GM19467 (cell line): ENCODE results near the gene LILRA5.
"Not testable (repeated sequence)": the region's sequence is repeated elsewhere in the genome, so short reads cannot be mapped to it uniquely, and the experiment has no call there.

Source experiments
- ATAC-seq: cut with Tn5 transposase; IDR thresholded peaks from one replicate; pipeline ENCODE4 v1.9.1; 2021; ENCODE audit warnings: mild to moderate bottlenecking, moderate library complexity; ENCODE audit not compliant: unreplicated experiment

The LILRA5 gene

GRCh38 chr19:54335164-54335563 lies 22.2 kb upstream of the LILRA5 start:
- no peak for ATAC-seq

DNA sequence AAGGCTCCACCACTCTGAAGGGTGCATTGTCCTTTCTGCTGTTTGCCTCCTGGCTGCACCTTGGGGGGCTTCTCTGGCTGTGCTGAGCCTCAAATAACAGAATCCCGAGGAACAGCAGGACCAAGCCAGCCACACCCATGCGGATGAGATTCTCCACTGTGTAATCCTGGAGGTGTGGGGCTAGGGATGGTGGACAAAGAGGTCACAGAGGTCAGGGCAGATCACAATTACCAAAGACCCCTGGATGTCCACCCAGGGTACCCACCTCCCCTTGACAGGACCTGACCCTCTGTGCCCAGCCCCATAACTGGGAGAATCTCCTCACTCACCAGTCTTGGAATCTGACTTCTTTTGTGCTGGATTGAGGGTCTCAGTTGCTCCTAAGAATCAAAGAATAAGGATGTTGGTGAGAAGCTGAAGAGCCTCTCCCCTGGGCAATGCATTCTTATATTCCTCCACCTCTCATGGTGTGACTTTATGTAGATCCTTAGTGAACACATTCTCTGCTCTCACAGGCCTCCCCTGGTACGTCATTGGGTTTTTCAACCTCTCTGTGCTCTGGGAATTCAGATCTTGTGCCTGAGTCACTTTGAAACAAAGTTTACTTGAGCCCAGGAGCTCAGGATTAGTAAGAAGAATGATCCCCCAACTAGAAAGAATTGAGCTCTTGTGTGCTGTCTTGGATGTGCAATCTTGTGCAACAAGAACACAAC lies 20.8 kb upstream of the LILRA5 start:
- no peak for ATAC-seq

DNA sequence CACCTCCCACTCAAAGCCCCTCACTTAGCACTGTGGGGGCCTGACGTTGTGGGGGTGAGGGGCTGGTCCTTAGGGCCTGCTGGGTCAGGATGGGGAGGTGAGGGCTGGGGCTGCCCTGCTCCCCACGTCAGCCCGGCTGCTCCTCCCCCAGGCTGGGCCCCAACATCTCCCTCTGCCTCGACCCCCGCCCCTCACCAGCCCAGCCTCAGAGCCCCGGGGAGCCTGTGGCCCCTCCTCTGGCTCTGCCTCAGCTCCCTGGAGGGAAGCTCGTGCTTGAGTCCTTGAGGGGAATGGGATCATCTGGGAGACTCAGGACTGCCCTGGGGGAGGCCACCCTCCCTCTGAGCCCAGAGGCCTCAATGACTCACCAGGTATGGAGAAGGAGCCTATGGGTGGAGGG lies 19.2 kb upstream of the LILRA5 start:
- ATAC-seq, result no peak

DNA sequence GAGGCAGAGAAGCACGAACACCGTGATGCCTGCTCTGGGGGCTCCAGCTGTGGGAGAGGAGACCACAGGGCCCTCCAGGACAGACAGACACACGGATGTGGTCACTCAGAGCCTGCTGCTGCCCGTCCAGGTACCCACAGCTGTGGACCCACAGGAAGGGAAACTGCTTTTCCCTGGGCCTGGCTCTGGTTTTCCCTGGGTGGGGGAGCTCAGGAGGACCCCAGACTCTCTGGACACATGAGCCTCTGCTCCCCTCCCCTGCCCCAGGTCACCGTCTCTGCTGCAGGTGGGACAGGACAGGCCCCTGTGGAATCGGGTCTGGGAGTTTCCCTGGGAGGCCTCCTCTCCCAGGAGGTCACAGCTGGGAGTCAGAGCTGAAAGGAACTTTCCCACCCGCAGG lies 18.7 kb upstream of the LILRA5 start:
- ATAC-seq, result no peak

- ATAC-seq, result no peak
Observed at GRCh38 chr19:54329476-54330165, 16.7 kb upstream of the LILRA5 start.

DNA sequence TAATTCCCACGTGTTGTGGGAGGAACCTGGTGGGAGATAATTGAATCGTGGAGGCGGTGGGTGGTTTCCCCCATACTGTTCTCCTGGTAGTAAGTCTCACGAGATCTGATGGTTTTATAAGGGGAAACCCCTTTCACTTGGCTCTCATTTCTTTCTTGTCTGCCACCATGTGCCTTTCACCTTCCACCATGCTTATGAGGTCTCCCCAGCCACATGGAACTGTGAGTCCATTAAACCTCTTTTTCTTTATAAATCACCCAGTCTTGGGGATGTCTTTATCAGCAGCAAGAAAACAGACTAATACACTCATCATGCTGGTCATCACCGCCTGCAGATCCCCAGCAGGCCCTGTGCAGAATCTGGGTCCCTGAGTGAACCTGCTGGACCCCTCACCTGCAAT lies 15.8 kb upstream of the LILRA5 start:
- not testable (repeated sequence) for ATAC-seq

DNA sequence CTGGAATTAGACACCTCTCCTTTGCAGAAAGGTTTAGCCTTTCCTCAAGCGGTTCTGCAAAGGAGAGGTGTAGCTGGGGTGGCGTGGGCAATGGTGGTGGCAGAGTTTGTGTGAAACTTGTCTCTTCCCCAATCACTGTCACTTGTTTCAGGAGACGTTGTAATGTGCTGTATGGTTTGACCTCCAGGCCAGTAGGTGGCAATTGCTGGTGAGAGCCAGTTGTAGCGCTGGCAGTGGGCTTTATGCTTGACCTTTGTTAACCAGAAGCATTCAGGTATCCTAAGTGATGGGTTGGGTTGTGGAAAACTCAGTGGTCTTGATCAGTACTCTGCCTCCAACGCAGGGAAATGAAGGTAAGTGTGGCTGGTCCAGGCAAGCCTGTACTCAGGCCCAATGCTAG lies 12.7 kb upstream of the LILRA5 start:
- no peak for ATAC-seq

DNA sequence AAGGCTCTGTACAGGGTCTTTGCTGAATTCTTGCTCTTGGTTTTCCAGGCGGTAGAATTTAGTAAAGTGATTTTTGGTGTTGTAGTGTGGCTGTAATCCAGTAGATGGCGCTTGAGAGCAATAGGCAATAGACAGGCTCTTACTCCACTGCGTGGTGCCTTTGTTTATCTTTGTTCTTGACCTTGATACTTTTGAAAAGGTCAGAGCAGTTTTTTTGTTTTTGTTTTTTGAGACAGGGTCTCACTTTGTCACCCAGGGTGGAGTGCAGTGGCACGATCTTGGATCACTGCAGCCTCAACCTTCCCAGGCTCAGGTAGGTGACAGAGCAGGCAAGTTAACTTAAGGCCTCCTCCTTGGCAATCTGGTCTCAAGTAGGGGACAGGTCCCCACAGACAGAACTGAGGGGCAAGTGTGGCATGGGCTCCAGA lies 12.2 kb upstream of the LILRA5 start:
- ATAC-seq, result no peak

DNA sequence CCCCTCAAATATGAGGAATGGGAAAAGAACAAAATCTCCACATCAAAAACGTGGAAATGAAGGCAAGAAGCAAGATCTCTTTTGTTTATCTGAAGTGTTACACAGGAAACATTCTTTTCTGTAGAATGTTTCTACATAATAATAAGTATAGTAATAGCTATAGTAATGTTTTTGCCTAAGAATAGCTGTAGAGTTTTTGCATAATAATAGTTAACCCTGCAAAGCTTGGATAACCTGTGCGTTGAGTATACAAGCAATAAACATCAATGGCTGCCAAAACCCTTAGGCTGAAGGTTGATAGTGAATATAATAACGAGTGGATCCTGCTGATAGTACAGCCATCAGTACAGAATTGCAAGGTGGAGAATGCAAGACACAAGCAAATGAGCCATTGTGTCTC lies 11.1 kb upstream of the LILRA5 start:
- no peak for ATAC-seq

GRCh38 chr19:54322934-54323333 lies 10.0 kb upstream of the LILRA5 start:
- ATAC-seq, result not testable (repeated sequence)

GRCh38 chr19:54322295-54322694 lies 9.3 kb upstream of the LILRA5 start:
- ATAC-seq, result not testable (repeated sequence)

DNA sequence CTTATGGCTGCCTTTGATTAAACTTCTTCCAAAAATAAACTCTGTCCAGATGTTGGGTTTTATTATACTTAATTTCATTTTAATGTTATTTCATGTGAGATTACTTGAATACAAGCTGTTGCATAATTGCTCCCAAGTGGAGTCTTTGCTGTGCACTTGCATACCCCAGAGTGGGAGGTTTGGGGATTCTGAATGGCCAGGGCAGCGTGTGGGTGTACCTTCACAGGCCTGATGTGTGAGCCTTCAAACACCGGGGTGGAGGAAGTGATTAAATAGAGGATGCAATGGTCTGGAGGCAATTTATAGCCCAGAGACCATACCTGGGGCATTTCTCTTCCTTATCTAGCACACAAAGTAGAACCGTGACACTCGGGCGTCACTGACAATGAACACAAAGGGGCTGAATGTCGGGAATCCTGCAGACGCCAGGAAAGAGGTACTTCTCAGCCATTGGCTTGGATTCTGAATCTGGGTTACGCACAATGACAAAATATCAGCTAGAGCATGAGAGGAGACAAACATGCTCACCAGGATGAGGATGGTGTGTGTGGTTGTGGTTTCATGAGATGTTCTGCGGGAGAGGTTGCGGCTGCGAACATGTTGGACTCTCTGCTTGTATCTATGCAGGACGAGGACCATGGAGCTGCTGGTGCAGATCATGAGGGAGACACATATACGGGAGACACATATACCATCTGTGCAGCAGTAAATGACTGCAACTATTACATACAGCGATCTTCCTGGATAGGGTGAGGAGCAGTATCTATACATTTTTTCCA lies 7.1 kb upstream of the LILRA5 start:
- ATAC-seq, result no peak

- no peak for ATAC-seq
Observed at GRCh38 chr19:54319049-54319448, 6.1 kb upstream of the LILRA5 start.

GRCh38 chr19:54317965-54318240 lies 4.9 kb upstream of the LILRA5 start:
- no peak for ATAC-seq

- ATAC-seq, result no peak
Observed at GRCh38 chr19:54317108-54317964, 4.4 kb upstream of the LILRA5 start.

DNA sequence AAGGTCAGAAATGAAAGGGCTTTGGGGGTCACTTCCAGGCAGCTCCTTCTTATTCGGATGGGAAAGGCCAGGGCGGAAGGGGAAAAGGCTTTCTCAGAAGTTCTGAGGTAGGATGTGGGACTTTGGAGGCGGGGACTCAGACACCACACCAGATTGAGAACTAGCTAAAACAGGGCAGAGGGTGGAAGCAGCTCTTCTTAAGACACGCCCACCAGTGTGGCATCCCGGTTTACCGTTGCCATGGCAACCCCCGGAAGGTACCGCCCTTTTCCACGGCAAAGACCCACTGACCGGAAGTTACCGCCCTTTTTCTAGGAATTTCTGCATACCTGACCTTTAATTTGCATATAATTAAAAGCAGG lies 3.8 kb upstream of the LILRA5 start:
- ATAC-seq, result no peak

DNA sequence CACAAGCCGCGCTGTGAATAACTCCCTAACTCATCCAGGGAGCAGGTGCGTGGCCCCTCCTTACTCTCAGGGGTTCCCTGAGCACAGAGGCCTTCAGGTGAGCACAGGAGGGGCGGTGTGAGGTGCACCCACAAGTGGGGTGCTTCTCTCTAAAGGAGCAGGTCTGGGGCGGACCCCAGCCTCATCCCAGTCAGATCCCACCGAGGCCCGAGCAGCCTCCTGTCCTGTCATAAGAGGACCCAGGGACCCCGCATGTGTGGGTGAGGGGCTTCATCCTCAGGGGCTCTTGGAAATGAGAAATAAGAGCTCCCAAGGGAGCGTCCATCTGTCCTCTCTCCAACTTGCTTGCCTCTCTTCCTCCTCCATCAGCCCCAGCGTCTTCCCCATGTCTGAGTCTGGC lies 3.0 kb upstream of the LILRA5 start:
- ATAC-seq, result no peak

- ATAC-seq, result no peak
Observed at GRCh38 chr19:54312011-54312410, 955 bp downstream of the LILRA5 start.

DNA sequence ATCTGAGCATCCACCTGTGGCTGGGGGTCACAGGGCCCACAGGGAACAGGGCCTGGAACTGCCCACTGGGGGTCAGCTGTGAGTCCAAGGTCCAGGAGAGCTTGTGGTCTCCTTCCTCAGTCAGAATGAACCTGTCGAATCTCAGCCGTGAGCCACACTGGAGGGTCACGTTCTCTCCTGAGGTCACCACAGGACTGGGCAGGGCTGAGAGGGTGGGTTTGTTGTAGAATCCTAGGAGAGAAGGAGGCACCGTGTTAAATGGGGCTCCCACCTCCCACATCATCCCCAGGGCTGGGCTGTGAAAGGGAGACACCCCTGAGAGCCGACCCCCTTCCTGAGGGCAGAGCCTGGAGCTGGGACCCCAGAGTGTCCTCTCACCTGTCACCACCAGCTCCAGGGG lies 1.5 kb downstream of the LILRA5 start:
- no peak for ATAC-seq

GRCh38 chr19:54310543-54310942 lies 2.4 kb downstream of the LILRA5 start:
- ATAC-seq, result no peak

- no peak for ATAC-seq
Observed at GRCh38 chr19:54309811-54310210, 3.2 kb downstream of the LILRA5 start.
